ENCODE results near the gene NUBPL.

Gene NUBPL

GRCh38 chr14:31877255-31877798 is 316.1 kb downstream of the NUBPL start:
- Histone ChIP-seq H3K9me3 (replicated peaks; ENCODE audit: insufficient read depth, low read length) (no peaks in the 10 kb centered on the region), H3K27me3 (replicated peaks; ENCODE audit: insufficient read depth, low read length) (no peaks in the 10 kb centered on the region), H3K79me2 (ENCODE audit: low read length) (no peaks in the 10 kb centered on the region), H3K9me2 (replicated peaks; ENCODE audit: insufficient read depth, low read length) (no peaks in the 10 kb centered on the region), H3K9ac (ENCODE audit: low read length) (no peak overlapping the region), H3K4me1 (ENCODE audit: low read length) (no peaks in the 10 kb centered on the region), H3K36me3 (replicated peaks; ENCODE audit: insufficient read depth, low read length) (no peaks in the 10 kb centered on the region), H3K4me3 (ENCODE audit: low read length) (no peak overlapping the region), H3K4me2 (ENCODE audit: low read depth, low read length) (no peak overlapping the region), H3K27ac (ENCODE audit: low read length) (no peak overlapping the region), H3F3A (ENCODE audit: insufficient read depth, low read length) (no peaks in the 10 kb centered on the region), H4K20me1 (ENCODE audit: insufficient read depth, low read length) (no peaks in the 10 kb centered on the region), H2AFZ (ENCODE audit: low read length) (no peak overlapping the region)
- no peak for DNase-seq
- TF ChIP-seq EZH2phosphoT487 (IDR thresholded peaks at IDR 0.05; ENCODE audit: low read length) (no peak), EZH2 (optimal IDR thresholded peaks at IDR 0.05; ENCODE audit: low read depth, low read length) (no peak), CTCF (IDR thresholded peaks at IDR 0.05; ENCODE audit: low read length) (no peak)

- no peaks in the 10 kb centered on the region for H4K20me1 ChIP-seq (ENCODE audit: insufficient read depth, low read length)
- no peaks in the 10 kb centered on the region for H3K4me1 ChIP-seq (ENCODE audit: low read length)
- no peaks in the 10 kb centered on the region for H3K9me3 ChIP-seq (replicated peaks; ENCODE audit: insufficient read depth, low read length)
- H3K9me2 ChIP-seq (replicated peaks; ENCODE audit: insufficient read depth, low read length) = no peaks in the 10 kb centered on the region
- H3K4me2 ChIP-seq (ENCODE audit: low read depth, low read length) = no peak overlapping the region
- H3K27me3 ChIP-seq (replicated peaks; ENCODE audit: insufficient read depth, low read length) = no peaks in the 10 kb centered on the region
- no peak overlapping the region for H3K4me3 ChIP-seq (ENCODE audit: low read length)
- no peak overlapping the region for H2AFZ ChIP-seq (ENCODE audit: low read length)
- H3F3A ChIP-seq (ENCODE audit: insufficient read depth, low read length) = no peaks in the 10 kb centered on the region
- no peaks in the 10 kb centered on the region for H3K79me2 ChIP-seq (ENCODE audit: low read length)
- no peak overlapping the region for H3K9ac ChIP-seq (ENCODE audit: low read length)
- H3K36me3 ChIP-seq (replicated peaks; ENCODE audit: insufficient read depth, low read length) = no peaks in the 10 kb centered on the region
- TF ChIP-seq EZH2phosphoT487 (IDR thresholded peaks at IDR 0.05; ENCODE audit: low read length) (no peak), EZH2 (optimal IDR thresholded peaks at IDR 0.05; ENCODE audit: low read depth, low read length) (no peak), CTCF (IDR thresholded peaks at IDR 0.05; ENCODE audit: low read length) (no peak)
- no peak for DNase-seq
- H3K27ac ChIP-seq (ENCODE audit: low read length) = no peak overlapping the region
Measured at GRCh38 chr14:31879661-31880348, 318.6 kb downstream of the NUBPL start.

- H3K9ac ChIP-seq (ENCODE audit: low read length) = no peak overlapping the region
- H3K79me2 ChIP-seq (ENCODE audit: low read length) = no peaks in the 10 kb centered on the region
- H3K9me2 ChIP-seq (replicated peaks; ENCODE audit: insufficient read depth, low read length) = no peaks in the 10 kb centered on the region
- no peak overlapping the region for H3K27ac ChIP-seq (ENCODE audit: low read length)
- no peaks in the 10 kb centered on the region for H3K9me3 ChIP-seq (replicated peaks; ENCODE audit: insufficient read depth, low read length)
- TF ChIP-seq CTCF (IDR thresholded peaks at IDR 0.05; ENCODE audit: low read length) (no peak), EZH2 (optimal IDR thresholded peaks at IDR 0.05; ENCODE audit: low read depth, low read length) (no peak), EZH2phosphoT487 (IDR thresholded peaks at IDR 0.05; ENCODE audit: low read length) (no peak)
- H3K27me3 ChIP-seq (replicated peaks; ENCODE audit: insufficient read depth, low read length) = no peaks in the 10 kb centered on the region
- H3F3A ChIP-seq (ENCODE audit: insufficient read depth, low read length) = no peaks in the 10 kb centered on the region
- no peak for DNase-seq
- no peak overlapping the region for H3K4me3 ChIP-seq (ENCODE audit: low read length)
- no peaks in the 10 kb centered on the region for H3K4me1 ChIP-seq (ENCODE audit: low read length)
- H2AFZ ChIP-seq (ENCODE audit: low read length) = no peak overlapping the region
- no peaks in the 10 kb centered on the region for H4K20me1 ChIP-seq (ENCODE audit: insufficient read depth, low read length)
- H3K4me2 ChIP-seq (ENCODE audit: low read depth, low read length) = no peak overlapping the region
- H3K36me3 ChIP-seq (replicated peaks; ENCODE audit: insufficient read depth, low read length) = no peaks in the 10 kb centered on the region
Measured at GRCh38 chr14:31880935-31881334, 319.7 kb downstream of the NUBPL start.

All from MM.1S (cell line).